IPS-NIHi7 (cell line): Measurements from ENCODE around the gene SLC24A3.

Source experiments
- DNase-seq: peaks from one replicate; pipeline ENCODE4 v3.0.0; 2012; ENCODE audit warnings: mixed read lengths; ENCODE audit errors: extremely low spot score

Gene SLC24A3

GRCh38 chr20:19382386-19383340, 170.2 kb downstream of the SLC24A3 start:
- DNase-seq = no peak

- DNase-seq = no peak
Observed at GRCh38 chr20:19384940-19385339, 172.5 kb downstream of the SLC24A3 start.

- no peak for DNase-seq
Observed at GRCh38 chr20:19387251-19387650, 174.8 kb downstream of the SLC24A3 start.

- DNase-seq = no peak
Observed at GRCh38 chr20:19392344-19393130, 180.1 kb downstream of the SLC24A3 start.

- no peak for DNase-seq
Observed at GRCh38 chr20:19396460-19397081, 184.1 kb downstream of the SLC24A3 start.

GRCh38 chr20:19397226-19397625, 184.8 kb downstream of the SLC24A3 start:
- no peak for DNase-seq

- DNase-seq = no peak
Observed at GRCh38 chr20:19397666-19398065, 185.2 kb downstream of the SLC24A3 start.

GRCh38 chr20:19401096-19401495, 188.7 kb downstream of the SLC24A3 start:
- DNase-seq = no peak

GRCh38 chr20:19403549-19403948, 191.1 kb downstream of the SLC24A3 start:
- DNase-seq = no peak

GRCh38 chr20:19404826-19405225, 192.4 kb downstream of the SLC24A3 start:
- DNase-seq = no peak

GRCh38 chr20:19405958-19406357, 193.5 kb downstream of the SLC24A3 start:
- no peak for DNase-seq

- DNase-seq = no peak
Observed at GRCh38 chr20:19406381-19406780, 193.9 kb downstream of the SLC24A3 start.

- no peak for DNase-seq
Observed at GRCh38 chr20:19407196-19407595, 194.8 kb downstream of the SLC24A3 start.

GRCh38 chr20:19407736-19408135, 195.3 kb downstream of the SLC24A3 start:
- no peak for DNase-seq

- no peak for DNase-seq
Observed at GRCh38 chr20:19408971-19409370, 196.5 kb downstream of the SLC24A3 start.

GRCh38 chr20:19411811-19412210, 199.4 kb downstream of the SLC24A3 start:
- no peak for DNase-seq

- DNase-seq = no peak
Observed at GRCh38 chr20:19412254-19412653, 199.8 kb downstream of the SLC24A3 start.

- no peak for DNase-seq
Observed at GRCh38 chr20:19414600-19414999, 202.2 kb downstream of the SLC24A3 start.

GRCh38 chr20:19415786-19416185, 203.3 kb downstream of the SLC24A3 start:
- DNase-seq = no peak

- DNase-seq = no peak
Observed at GRCh38 chr20:19416627-19417026, 204.2 kb downstream of the SLC24A3 start.

GRCh38 chr20:19419396-19419795, 207.0 kb downstream of the SLC24A3 start:
- DNase-seq = no peak
